DMS153 treated with DMSO at 0.1 percent for 48 hours (cell line): ENCODE results near the gene EARS2.
"Not testable (repeated sequence)": the region's sequence is repeated elsewhere in the genome, so short reads cannot be mapped to it uniquely, and the experiment has no call there.

Experiments used
- DNase-seq: peaks from one replicate; lab custom pipeline; 2025; ENCODE audit not compliant: unreplicated experiment; lab: John Stamatoyannopoulos, UW

Gene EARS2

GRCh38 chr16:23484510-23485256, 72.5 kb downstream of the EARS2 start:
- no peak for DNase-seq

DNA sequence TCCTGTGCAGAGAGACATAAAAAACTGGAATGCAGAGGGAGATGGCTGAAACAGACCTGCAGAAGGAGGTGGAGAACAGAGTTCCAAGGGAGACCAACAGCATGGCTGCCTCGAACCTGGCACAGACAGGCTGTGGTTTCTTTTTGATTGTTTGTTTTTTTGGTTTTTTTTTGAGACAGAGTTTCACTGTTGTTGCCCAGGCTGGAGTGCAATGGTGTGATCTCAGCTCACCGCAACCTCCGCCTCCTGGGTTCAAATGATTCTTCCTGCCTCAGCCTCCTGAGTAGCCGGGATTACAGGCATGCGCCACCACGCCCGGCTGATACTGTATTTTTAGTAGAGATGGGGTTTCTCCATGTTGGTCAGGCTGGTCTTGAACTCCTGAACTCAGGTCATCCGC, 73.7 kb downstream of the EARS2 start:
- not testable (repeated sequence) for DNase-seq

- no peak for DNase-seq
Observed at GRCh38 chr16:23482778-23483177, 74.4 kb downstream of the EARS2 start.

GRCh38 chr16:23480257-23480656, 76.9 kb downstream of the EARS2 start:
- DNase-seq, result no peak

- no peak for DNase-seq
Observed at GRCh38 chr16:23479138-23479537, 78.0 kb downstream of the EARS2 start.

GRCh38 chr16:23478566-23478965, 78.6 kb downstream of the EARS2 start:
- no peak for DNase-seq

DNA sequence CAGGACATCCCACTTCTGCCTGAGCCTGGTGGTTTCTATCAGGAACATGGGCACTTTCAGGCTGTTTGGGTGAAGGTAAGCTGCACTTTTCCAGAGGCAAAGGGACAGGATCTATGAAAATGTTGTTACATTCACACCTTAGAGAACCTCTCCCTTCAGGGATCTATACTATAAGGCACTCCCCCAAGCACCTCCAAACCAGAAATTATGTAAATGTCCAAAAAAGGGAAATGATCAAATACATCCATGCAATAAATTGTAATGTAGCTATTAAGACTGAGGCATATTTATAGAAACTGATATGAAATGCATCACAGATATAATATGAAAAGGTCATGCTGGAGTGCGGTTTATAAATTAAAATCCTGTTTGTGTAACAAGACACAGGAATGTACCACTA, 80.9 kb downstream of the EARS2 start:
- no peak for DNase-seq
